ENCODE results near the gene LRRN3. TPM values are rescaled to one million over a fixed set of nuclear protein-coding genes. Genes with fewer than 3 reads are reported as not detected.

The LRRN3 gene
- total RNA-seq, 3 donors from 2014 or later = 1.6 to 2.4 (median 1.6) TPM

DNA sequence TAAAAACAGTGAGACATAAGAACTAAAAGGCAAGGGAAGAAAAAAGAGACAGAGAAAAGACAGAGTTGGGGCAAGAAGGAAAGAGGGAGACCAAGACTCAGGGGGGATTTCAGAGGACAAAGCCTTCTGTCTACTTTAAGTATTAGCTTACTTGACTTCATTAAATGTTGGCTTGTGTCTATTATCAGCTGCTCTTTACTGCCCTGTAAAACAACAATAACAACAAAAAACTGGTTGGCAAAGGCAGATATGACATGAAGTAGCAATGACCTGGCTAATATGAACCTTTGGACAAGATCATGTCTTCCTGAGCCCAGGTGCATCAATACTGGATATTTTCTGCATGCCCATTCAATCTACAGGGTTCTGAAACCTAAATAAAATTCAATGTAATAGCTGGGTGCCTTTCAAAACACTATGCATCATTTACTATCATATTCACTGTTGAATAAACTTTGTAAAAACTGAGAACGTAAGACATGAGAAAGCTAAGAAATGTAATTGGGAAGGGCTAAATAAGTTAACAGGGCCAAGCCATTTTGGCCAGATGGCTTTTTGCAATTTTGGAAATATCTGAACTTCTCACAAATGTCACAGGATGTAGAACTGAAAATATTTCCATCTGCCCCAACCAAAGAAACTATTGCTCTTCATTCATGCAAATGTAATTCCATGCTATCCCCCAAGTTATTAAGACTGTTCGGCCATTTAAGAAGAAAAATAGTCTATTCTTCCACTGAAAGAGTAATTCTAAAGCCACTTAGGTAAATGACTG lies 49.4 kb downstream of the LRRN3 start:
- Histone ChIP-seq H3K36me3 (no peaks in the 10 kb centered on the region), H3K4me3 (no peak overlapping the region), H3K4me1 (no peaks in the 10 kb centered on the region), H3K27me3 (no peaks in the 10 kb centered on the region), H3K27ac (no peak overlapping the region), H3K9me3 (no peaks in the 10 kb centered on the region)
- DNase-seq (ENCODE audit: low spot score in 2 of 2) = no peak
- no peak for TF ChIP-seq POLR2AphosphoS5 (IDR thresholded peaks at IDR 0.05)
- no peak for TF ChIP-seq POLR2A (IDR thresholded peaks at IDR 0.05)
- no peak for TF ChIP-seq CTCF (IDR thresholded peaks at IDR 0.05)
- intact Hi-C loops (cut with DNase I; ENCODE audit: low total_unique reads) = no loop called here

- no peak for TF ChIP-seq POLR2AphosphoS5 (IDR thresholded peaks at IDR 0.05)
- no peak for TF ChIP-seq CTCF (IDR thresholded peaks at IDR 0.05)
- no peak for TF ChIP-seq POLR2A (IDR thresholded peaks at IDR 0.05)
- H3K4me3 ChIP-seq = no peak overlapping the region
- intact Hi-C loops (cut with DNase I; ENCODE audit: low total_unique reads) = no loop called here
- no peak for DNase-seq (ENCODE audit: low spot score in 2 of 2)
- H3K27me3 ChIP-seq = no peaks in the 10 kb centered on the region
- H3K36me3 ChIP-seq = no peaks in the 10 kb centered on the region
- no peaks in the 10 kb centered on the region for H3K9me3 ChIP-seq
- H3K27ac ChIP-seq = no peak overlapping the region
- H3K4me1 ChIP-seq = no peaks in the 10 kb centered on the region
These were observed 54.5 kb downstream of the LRRN3 start for GRCh38 chr7:111145472-111145871.

DNA sequence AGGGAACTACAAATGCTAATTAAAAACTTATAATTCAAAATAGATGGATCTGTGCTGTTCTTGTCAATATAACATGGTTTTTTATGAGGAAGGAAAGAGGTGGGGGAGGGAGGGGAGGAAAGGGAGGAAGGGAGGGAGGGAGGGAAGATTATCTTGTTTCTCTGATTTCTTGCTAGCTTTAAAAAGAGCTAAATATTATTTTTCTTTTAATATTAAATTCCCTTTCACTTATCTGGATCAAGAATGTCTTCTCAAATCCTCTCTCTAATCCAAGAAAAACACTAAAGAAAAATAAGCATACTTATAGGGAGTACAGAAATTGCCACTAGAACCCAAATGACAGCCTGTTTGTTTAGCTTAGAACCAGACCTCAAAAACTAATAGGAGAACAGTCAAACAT lies 55.2 kb downstream of the LRRN3 start:
- intact Hi-C loops (cut with DNase I; ENCODE audit: low total_unique reads) = no loop called here
- TF ChIP-seq POLR2A (IDR thresholded peaks at IDR 0.05) (no peak), POLR2AphosphoS5 (IDR thresholded peaks at IDR 0.05) (no peak)
- Histone ChIP-seq H3K36me3 (no peaks in the 10 kb centered on the region), H3K4me3 (no peak overlapping the region), H3K4me1 (no peaks in the 10 kb centered on the region), H3K27ac (no peak overlapping the region), H3K27me3 (no peaks in the 10 kb centered on the region), H3K9me3 (no peaks in the 10 kb centered on the region)
- no peak for DNase-seq (ENCODE audit: low spot score in 2 of 2)

DNA sequence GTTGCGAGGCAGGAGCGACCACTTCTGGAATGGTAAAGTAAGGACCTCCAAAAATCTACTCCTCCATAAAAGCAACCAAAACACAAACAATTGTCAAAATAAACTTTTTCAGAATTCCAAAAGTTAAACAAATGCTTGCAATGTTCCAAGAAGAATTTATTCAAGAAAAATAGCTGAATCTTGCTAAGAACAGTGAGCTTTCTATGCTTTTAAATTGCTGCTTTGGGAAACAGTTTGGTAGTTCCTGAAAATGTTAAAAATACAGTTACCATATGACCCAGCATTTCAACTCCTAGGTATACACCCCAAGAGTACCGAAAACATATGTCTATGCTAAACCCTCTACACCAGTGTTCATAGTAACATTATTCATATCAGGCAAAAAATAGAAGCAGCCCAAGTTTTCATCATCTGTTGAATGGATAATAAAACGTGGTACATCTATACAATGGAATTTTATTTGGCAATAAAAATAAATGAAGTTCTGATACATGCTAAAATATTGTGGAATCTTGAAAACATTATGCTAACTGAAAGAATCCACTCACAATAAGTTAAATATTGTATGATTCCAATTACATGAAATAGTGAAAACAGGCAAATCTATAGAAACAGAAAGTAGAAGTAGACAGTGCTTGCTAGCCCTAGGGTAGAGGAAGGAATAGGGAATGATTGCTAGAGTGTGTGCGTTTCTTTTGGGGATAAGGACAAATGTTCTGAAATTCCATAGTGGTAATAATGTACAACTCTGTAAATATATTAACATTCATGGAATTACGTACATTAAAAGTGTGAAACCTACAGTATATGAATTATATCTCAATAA lies 57.0 kb downstream of the LRRN3 start:
- H3K36me3 ChIP-seq = no peaks in the 10 kb centered on the region
- H3K4me3 ChIP-seq = no peak overlapping the region
- no peak for DNase-seq (ENCODE audit: low spot score in 2 of 2)
- H3K9me3 ChIP-seq = no peaks in the 10 kb centered on the region
- H3K27ac ChIP-seq = no peak overlapping the region
- H3K27me3 ChIP-seq = no peaks in the 10 kb centered on the region
- TF ChIP-seq POLR2A (IDR thresholded peaks at IDR 0.05) (no peak), CTCF (IDR thresholded peaks at IDR 0.05) (no peak), POLR2AphosphoS5 (IDR thresholded peaks at IDR 0.05) (no peak)
- intact Hi-C loops (cut with DNase I; ENCODE audit: low total_unique reads) = no loop called here
- H3K4me1 ChIP-seq = no peaks in the 10 kb centered on the region

DNA sequence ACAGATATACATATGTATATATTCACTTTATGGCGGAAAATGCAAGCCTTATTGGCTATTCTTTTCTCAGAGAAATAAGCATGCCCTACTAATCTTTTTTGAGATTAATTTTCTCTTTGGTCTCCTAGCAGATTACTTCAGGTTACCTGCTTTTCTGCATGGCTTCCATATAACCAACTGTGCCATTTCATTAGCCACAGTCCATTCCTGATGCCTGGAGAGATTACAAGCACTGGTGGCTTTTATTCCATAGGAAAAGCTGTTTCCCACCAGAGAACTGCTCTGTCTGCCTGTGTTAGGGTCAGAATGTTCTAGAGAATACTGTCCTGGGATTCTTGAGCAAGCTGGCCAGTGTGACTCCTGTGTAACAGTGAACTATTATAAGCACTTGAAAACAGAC lies 59.8 kb downstream of the LRRN3 start:
- no peak overlapping the region for H3K4me3 ChIP-seq
- H3K9me3 ChIP-seq = no peaks in the 10 kb centered on the region
- no peaks in the 10 kb centered on the region for H3K36me3 ChIP-seq
- intact Hi-C loops (cut with DNase I; ENCODE audit: low total_unique reads) = no loop called here
- TF ChIP-seq CTCF (IDR thresholded peaks at IDR 0.05) (no peak), POLR2A (IDR thresholded peaks at IDR 0.05) (no peak), POLR2AphosphoS5 (IDR thresholded peaks at IDR 0.05) (no peak)
- H3K4me1 ChIP-seq = no peaks in the 10 kb centered on the region
- no peaks in the 10 kb centered on the region for H3K27me3 ChIP-seq
- H3K27ac ChIP-seq = no peak overlapping the region
- DNase-seq (ENCODE audit: low spot score in 2 of 2) = no peak
